Chondrocyte (in vitro differentiated cells): ENCODE measurements around the gene TAS2R41. TPM values are rescaled to one million over a fixed set of nuclear protein-coding genes. Genes with fewer than 3 reads are reported as not detected.

ENCODE experiments used
- DNase-seq: peaks from one replicate; pipeline ENCODE4 v3.0.0; 2021; ENCODE audit warnings: mixed read lengths, low spot score
- H3K27ac Mint-ChIP-seq: one replicate; pipeline ENCODE4 v1.8.0; 2021; ENCODE audit warnings: mild to moderate bottlenecking, moderate library complexity, mixed read lengths; ENCODE audit not compliant: unreplicated experiment
- H3K27me3 Mint-ChIP-seq: 2 replicates; pipeline ENCODE4 v1.8.0; 2021; ENCODE audit warnings: low read depth, mixed read lengths
- H3K36me3 Mint-ChIP-seq: 2 replicates; pipeline ENCODE4 v1.8.0; 2021; ENCODE audit warnings: low read depth, mixed read lengths
- H3K4me1 Mint-ChIP-seq: 2 replicates; pipeline ENCODE4 v1.8.0; 2021; ENCODE audit warnings: low read depth, mild to moderate bottlenecking, mixed read lengths
- H3K4me3 Mint-ChIP-seq: one replicate; pipeline ENCODE4 v1.8.0; 2021; ENCODE audit warnings: mild to moderate bottlenecking, moderate library complexity, mixed read lengths; ENCODE audit not compliant: unreplicated experiment
- H3K9me3 Mint-ChIP-seq: 2 replicates; pipeline ENCODE4 v1.8.0; 2021; ENCODE audit warnings: low read depth, mixed read lengths
- total RNA-seq: library from RNA; stranded (reverse); gene quantifications from 3 replicates; pipeline ENCODE4 v1.2.1, GENCODE V29; 2021
- TF ChIP-seq, protein P1 (sequence below): fragments of 200-600 bp; sonication (generic); IDR thresholded peaks from 2 replicates; pipeline ENCODE4 v1.5.0; 2021; ENCODE audit warnings: antibody characterized with exemption, mild to moderate bottlenecking, moderate library complexity

The TAS2R41 gene
- total RNA-seq, 1 donor from 2014 or later, result not detected

DNA sequence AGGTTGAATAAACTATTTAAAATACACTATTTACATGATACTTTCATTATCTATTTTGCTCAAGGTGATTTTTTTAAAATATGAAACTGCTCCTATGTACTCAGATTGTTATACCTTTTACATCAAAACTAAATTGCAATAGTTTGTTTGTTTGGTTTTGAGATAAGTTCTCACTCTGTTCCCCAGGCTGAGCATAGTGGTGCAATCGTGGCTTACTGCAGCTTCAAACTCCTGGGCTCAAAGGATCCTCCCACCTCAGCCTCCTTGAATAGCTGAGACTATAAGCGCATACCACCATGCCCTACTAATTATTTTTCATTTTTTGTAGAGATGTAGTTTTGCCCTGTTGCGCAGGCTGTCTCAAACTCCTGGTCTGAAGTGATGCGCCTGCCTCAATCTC lies 21.7 kb upstream of the TAS2R41 start:
- H3K36me3 Mint-ChIP-seq, result no peaks in the 10 kb centered on the region
- H3K27me3 Mint-ChIP-seq, result peaks cover 18% of the 10 kb centered on the region
- TF ChIP-seq, protein P1, sequence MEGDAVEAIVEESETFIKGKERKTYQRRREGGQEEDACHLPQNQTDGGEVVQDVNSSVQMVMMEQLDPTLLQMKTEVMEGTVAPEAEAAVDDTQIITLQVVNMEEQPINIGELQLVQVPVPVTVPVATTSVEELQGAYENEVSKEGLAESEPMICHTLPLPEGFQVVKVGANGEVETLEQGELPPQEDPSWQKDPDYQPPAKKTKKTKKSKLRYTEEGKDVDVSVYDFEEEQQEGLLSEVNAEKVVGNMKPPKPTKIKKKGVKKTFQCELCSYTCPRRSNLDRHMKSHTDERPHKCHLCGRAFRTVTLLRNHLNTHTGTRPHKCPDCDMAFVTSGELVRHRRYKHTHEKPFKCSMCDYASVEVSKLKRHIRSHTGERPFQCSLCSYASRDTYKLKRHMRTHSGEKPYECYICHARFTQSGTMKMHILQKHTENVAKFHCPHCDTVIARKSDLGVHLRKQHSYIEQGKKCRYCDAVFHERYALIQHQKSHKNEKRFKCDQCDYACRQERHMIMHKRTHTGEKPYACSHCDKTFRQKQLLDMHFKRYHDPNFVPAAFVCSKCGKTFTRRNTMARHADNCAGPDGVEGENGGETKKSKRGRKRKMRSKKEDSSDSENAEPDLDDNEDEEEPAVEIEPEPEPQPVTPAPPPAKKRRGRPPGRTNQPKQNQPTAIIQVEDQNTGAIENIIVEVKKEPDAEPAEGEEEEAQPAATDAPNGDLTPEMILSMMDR, result no peak
- no peak overlapping the region for H3K27ac Mint-ChIP-seq
- no peak overlapping the region for H3K4me3 Mint-ChIP-seq
- no peak for DNase-seq
- no peaks in the 10 kb centered on the region for H3K9me3 Mint-ChIP-seq
- H3K4me1 Mint-ChIP-seq, result peaks cover 13% of the 10 kb centered on the region

DNA sequence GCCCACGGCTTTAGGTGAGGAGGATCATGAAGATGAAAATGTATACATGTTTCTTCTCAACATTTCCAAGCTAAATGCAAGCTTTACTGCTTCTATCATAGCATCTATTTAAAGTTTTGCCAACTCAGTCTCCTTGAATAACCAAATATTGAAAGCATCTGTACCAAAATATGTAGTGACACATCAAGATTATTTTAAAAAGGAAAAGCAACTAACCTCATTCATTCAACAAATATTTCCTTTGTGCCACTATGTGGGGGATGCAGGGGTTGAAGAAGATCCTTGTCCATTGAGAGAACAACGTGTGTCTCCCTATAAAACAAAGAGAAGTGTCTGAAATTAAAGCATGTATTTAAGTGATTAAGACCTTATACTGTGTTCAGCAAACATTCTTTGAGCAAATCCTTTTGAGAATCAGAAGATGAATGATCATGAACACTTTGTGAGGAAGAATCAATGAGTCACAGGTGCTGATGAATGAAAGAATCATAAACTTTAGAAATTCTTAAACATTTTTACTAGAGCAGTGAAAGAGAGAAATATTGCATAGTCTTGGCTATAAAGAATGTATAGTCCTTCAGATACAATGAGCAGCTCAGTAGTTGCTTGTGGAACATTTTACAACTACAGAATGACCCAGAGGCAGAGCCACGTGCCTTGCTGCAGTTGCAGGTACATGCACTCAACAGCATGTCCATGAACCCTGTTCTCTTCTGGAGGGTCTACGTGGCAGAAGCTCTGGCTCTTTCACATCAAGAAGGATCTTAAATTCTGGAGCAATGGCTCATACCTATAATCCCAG lies 20.5 kb upstream of the TAS2R41 start:
- H3K4me3 Mint-ChIP-seq, result no peak overlapping the region
- no peak for DNase-seq
- no peaks in the 10 kb centered on the region for H3K36me3 Mint-ChIP-seq
- no peak overlapping the region for H3K27ac Mint-ChIP-seq
- peaks cover 13% of the 10 kb centered on the region for H3K4me1 Mint-ChIP-seq
- H3K27me3 Mint-ChIP-seq, result peaks cover 11% of the 10 kb centered on the region
- TF ChIP-seq, protein P1, result no peak
- H3K9me3 Mint-ChIP-seq, result peaks cover 4% of the 10 kb centered on the region

DNA sequence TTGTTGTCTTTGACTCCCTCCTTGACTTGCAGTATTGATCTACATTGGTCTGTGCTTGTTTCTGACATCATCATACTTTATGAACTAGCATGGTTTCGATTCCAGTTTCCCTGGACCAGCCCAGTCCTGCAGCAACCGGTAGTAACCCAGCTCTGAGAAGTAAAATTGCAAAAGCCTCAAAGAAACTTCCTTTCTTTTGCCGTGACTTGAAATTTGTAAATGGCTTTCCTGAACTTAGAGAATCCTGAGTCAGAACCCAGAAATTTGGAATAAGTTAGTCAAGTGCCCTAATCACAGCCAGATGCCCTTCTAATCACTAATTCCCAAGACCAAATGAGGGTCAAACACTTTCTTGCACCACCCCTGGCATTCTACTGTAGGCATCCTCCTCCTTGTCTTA lies 19.4 kb upstream of the TAS2R41 start:
- DNase-seq, result no peak
- Mint-ChIP-seq H3K27me3 (peaks cover 6% of the 10 kb centered on the region), H3K27ac (no peak overlapping the region), H3K36me3 (no peaks in the 10 kb centered on the region), H3K9me3 (peaks cover 8% of the 10 kb centered on the region), H3K4me3 (no peak overlapping the region), H3K4me1 (peaks cover 13% of the 10 kb centered on the region)
- TF ChIP-seq, protein P1, result no peak

DNA sequence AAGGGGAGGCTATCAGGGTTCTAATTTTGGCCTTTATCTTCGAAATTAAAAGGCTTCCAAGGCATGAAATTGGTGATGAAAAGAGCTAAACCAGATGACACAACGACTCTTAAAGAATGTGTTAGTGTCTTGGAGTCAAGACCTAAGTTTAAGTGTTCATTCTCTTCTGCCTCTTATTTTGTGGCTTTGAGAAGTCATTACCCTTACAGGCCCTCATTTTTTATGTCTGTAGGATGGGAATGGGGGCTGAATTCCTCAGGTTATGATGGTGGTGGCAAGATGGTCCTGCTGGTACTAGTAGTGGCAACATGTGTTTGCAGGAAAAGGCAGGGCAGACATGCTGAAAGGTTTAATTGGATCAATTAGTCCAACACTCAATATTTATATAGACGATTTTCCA lies 19.0 kb upstream of the TAS2R41 start:
- Mint-ChIP-seq H3K27ac (no peak overlapping the region), H3K36me3 (no peaks in the 10 kb centered on the region), H3K4me1 (peaks cover 13% of the 10 kb centered on the region), H3K4me3 (no peak overlapping the region), H3K27me3 (peaks cover 7% of the 10 kb centered on the region), H3K9me3 (peaks cover 8% of the 10 kb centered on the region)
- no peak for DNase-seq
- TF ChIP-seq, protein P1, result no peak

DNA sequence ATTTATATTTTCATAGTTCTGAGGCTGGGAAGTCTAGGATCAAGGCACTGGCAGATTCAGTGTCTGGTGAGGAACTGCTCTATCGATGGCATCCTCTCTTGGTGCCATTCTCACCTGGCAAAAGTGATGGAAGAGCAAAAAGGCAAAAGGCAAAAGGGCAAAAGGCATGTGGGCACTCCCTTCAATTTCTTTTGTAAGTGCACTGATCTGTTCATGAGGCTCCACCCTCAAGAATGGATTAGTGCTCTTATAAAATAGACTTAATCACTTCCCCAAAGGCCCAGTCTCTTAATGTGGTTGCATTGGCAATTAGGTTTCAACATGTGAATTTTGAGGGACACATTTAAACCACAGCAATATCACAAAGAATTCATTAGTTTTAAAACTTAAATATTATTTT lies 18.3 kb upstream of the TAS2R41 start:
- H3K27ac Mint-ChIP-seq, result no peak overlapping the region
- peaks cover 13% of the 10 kb centered on the region for H3K4me1 Mint-ChIP-seq
- peaks cover 8% of the 10 kb centered on the region for H3K9me3 Mint-ChIP-seq
- H3K4me3 Mint-ChIP-seq, result no peak overlapping the region
- H3K27me3 Mint-ChIP-seq, result peaks cover 7% of the 10 kb centered on the region
- TF ChIP-seq, protein P1, result no peak
- DNase-seq, result no peak
- H3K36me3 Mint-ChIP-seq, result no peaks in the 10 kb centered on the region
